ENCODE data around the gene SIGMAR1.

GRCh38 chr9:34625186-34625486 is 12.5 kb downstream of the SIGMAR1 start:
- TF ChIP-seq PATZ1 (CRISPR knock-in tag; IDR thresholded peaks at IDR 0.05; ENCODE audit: borderline replicate concordance) = no peak
- no peak for TF ChIP-seq PPARA (CRISPR knock-in tag; IDR thresholded peaks at IDR 0.05; ENCODE audit: borderline replicate concordance)
- no peak for TF ChIP-seq CREB5 (CRISPR knock-in tag; IDR thresholded peaks at IDR 0.05; ENCODE audit: low read depth)
- no peak for TF ChIP-seq TCF4 (CRISPR knock-in tag; IDR thresholded peaks at IDR 0.05; ENCODE audit: borderline replicate concordance)
- no peak for TF ChIP-seq RARB (CRISPR knock-in tag; IDR thresholded peaks at IDR 0.05)
